Measurements from ENCODE around the gene CBR1. TPM values are rescaled to one million over a fixed set of nuclear protein-coding genes. Genes with fewer than 3 reads are reported as not detected.

The CBR1 gene
- total and polyA plus RNA-seq, 12 donors, result 38.3 to 602 (median 107) TPM

DNA sequence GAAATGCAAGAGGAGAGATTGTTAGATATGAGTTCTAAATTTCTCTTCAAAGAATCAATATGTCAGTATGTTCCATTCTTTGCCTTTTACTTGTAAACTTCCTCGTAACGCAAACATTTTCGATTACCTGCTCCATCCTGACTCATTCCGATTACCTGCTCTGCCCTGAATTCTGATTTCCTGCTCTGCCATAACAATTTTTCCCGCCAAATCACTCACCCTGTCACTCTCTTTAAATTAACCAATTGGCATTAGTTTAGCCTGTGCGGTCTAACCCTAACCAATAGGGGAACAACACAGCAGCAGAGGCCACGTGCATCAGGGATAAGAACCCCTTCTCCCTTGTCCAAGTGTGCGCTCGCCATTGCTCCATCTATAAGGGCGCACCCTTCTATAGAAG is 40.0 kb downstream of the CBR1 start:
- H3K9me3 ChIP-seq (replicated peaks in 1 of 3), result no peaks in the 10 kb centered on the region
- TF ChIP-seq, protein P1, sequence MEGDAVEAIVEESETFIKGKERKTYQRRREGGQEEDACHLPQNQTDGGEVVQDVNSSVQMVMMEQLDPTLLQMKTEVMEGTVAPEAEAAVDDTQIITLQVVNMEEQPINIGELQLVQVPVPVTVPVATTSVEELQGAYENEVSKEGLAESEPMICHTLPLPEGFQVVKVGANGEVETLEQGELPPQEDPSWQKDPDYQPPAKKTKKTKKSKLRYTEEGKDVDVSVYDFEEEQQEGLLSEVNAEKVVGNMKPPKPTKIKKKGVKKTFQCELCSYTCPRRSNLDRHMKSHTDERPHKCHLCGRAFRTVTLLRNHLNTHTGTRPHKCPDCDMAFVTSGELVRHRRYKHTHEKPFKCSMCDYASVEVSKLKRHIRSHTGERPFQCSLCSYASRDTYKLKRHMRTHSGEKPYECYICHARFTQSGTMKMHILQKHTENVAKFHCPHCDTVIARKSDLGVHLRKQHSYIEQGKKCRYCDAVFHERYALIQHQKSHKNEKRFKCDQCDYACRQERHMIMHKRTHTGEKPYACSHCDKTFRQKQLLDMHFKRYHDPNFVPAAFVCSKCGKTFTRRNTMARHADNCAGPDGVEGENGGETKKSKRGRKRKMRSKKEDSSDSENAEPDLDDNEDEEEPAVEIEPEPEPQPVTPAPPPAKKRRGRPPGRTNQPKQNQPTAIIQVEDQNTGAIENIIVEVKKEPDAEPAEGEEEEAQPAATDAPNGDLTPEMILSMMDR (IDR thresholded peaks at IDR 0.05), result no peak
- TF ChIP-seq POLR2A (IDR thresholded peaks at IDR 0.05), result no peak
- H3K4me3 ChIP-seq, result no peak overlapping the region
- H3K27me3 ChIP-seq, result no peaks in the 10 kb centered on the region
- peaks cover 0 to 7% of the 10 kb centered on the region in 2 donors for H3K4me1 ChIP-seq (replicated peaks in 1 of 2)
- H3K36me3 ChIP-seq (replicated peaks in 1 of 2), result no peaks in the 10 kb centered on the region
- H3K27ac ChIP-seq, result no peak overlapping the region
- intact Hi-C loops (cut with DNase I), result loop anchor here in 1 of 2 donors (10.0 kb wide), 1 partner anchor 65 kb away; no protein-coding TSS in a partner anchor
- no peak for DNase-seq
- 90 to 95% (median 93%) methylated on average over 10 of the region's 10 CpGs for WGBS, 4 donors

DNA sequence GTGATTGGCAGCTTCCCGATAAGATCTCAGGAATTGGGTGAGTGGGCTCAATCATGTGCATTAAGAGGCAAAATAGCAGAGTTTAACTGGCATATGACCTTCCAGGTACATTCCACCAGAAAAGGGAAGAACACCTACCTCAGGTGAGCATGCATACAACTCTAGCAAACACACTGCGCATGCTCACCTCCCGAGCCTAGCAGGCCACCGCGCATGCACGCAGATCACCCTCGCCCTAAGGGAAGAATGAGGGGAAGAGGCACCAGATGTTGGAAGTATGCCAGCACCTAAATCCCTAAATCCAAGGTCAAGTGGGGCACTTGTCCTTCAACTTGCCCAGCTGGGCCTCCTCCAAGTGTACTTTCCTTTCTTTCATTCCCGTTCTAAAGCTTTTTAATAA is 41.4 kb downstream of the CBR1 start:
- intact Hi-C loops (cut with DNase I), result no loop called here
- Histone ChIP-seq H3K27me3 (no peaks in the 10 kb centered on the region), H3K27ac (no peak overlapping the region), H3K4me1 (replicated peaks in 1 of 2) (peaks cover 0 to 7% of the 10 kb centered on the region in 2 donors), H3K36me3 (replicated peaks in 1 of 2) (no peaks in the 10 kb centered on the region), H3K4me3 (no peak overlapping the region), H3K9me3 (replicated peaks in 1 of 3) (no peaks in the 10 kb centered on the region)
- WGBS, 4 donors, result 71 to 92% (median 81%) methylated on average over 8 of the region's 8 CpGs
- TF ChIP-seq POLR2A (IDR thresholded peaks at IDR 0.05), result no peak
- TF ChIP-seq, protein P1 (IDR thresholded peaks at IDR 0.05), result no peak
- no peak for DNase-seq

DNA sequence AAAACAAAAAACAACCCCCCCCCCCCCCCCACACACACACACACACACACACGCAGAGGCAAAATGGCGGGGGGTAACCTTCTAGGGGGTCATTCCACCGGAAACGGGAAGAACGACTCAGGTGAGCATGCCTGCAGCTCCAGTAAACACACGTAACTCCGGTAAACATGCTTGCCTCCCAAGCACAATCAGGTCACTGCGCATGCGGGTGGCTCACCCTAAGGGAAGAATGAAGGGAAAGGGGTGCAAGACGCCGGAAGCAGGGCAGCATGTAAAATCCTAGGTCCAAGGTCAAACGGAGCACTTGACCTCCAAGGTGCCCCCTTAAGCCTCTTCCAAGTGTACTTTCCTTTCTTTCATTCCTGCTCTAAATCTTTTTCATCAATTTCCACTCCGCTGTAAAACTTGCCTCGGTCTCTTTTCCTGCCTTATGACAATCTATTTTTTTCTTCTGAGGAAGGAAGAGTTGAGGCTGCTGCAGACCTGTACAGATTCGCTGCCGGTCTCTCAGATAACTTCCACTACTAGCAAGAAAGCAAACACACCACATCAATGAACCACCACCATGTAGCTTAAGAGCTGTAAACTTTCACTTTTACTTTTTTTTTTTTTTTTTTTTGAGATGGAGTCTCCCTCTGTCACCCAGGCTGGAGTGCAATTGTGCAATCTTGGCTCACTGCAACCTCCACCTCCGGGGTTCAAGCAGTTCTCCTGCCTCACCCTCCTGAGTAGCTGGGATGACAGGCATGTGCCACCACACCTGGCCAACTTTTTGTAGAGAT is 44.0 kb downstream of the CBR1 start:
- H3K27ac ChIP-seq, result no peak overlapping the region
- intact Hi-C loops (cut with DNase I), result no loop called here
- no peaks in the 10 kb centered on the region for H3K36me3 ChIP-seq (replicated peaks in 1 of 2)
- no peaks in the 10 kb centered on the region for H3K9me3 ChIP-seq (replicated peaks in 1 of 3)
- DNase-seq, result no peak
- H3K4me1 ChIP-seq (replicated peaks in 1 of 2), result peaks cover 0 to 7% of the 10 kb centered on the region in 2 donors
- H3K27me3 ChIP-seq, result no peaks in the 10 kb centered on the region
- WGBS, 4 donors, result 67 to 74% (median 70%) methylated on average over 17 of the region's 17 CpGs
- H3K4me3 ChIP-seq, result no peak overlapping the region
- no peak for TF ChIP-seq POLR2A (IDR thresholded peaks at IDR 0.05)
- TF ChIP-seq, protein P1 (IDR thresholded peaks at IDR 0.05), result no peak

DNA sequence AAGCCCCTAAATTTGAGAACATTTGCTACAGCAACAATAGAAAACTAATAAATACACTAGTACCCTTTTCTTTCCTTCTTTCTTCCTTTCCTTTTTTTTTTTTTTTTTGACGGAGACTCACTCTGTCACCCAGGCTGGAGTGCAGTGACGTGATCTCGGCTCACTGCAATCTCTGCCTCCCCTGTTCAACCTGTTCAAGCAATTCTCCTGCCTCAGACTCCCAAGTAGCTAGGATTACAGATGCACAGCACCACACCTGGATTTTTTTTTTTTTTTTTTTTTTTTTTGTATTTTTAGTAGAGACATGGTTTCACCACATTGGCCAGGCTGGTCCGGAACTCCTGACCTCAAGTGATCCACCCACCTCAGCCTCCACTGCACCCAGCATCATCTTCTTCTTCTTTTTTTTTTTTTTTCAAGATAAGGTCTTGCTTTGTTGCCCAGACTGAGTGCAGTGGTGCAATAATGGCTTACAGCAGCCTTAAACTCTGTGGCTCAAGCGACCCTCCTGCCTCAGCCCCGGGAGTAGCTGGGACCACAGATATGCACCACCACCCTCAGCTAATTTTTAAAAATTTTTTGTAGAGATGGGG is 45.4 kb downstream of the CBR1 start:
- H3K4me3 ChIP-seq, result no peak overlapping the region
- no peaks in the 10 kb centered on the region for H3K27me3 ChIP-seq
- no peak for DNase-seq
- no peaks in the 10 kb centered on the region for H3K9me3 ChIP-seq (replicated peaks in 1 of 3)
- no peaks in the 10 kb centered on the region for H3K36me3 ChIP-seq (replicated peaks in 1 of 2)
- intact Hi-C loops (cut with DNase I), result no loop called here
- H3K27ac ChIP-seq, result no peak overlapping the region
- WGBS, 4 donors, result 87 to 93% (median 89%) methylated on average over 6 of the region's 6 CpGs
- TF ChIP-seq, protein P1 (IDR thresholded peaks at IDR 0.05), result no peak
- TF ChIP-seq POLR2A (IDR thresholded peaks at IDR 0.05), result no peak
- peaks cover 0 to 7% of the 10 kb centered on the region in 2 donors for H3K4me1 ChIP-seq (replicated peaks in 1 of 2)

Data from adrenal gland (tissue), 12 donors.